Hematopoietic multipotent progenitor cell treated with erythropoietin and hydrocortisone succinate and interleukin-3 and kit ligand, for 17 days (in vitro differentiated cells): ENCODE measurements around the gene C10orf67.
"Not testable (repeated sequence)": the region's sequence is repeated elsewhere in the genome, so short reads cannot be mapped to it uniquely, and the experiment has no call there.

Source experiments
- DNase-seq: peaks from one replicate; pipeline ENCODE4 v3.0.0-alpha.2; 2015; ENCODE audit warnings: low spot score

Gene C10orf67

DNA sequence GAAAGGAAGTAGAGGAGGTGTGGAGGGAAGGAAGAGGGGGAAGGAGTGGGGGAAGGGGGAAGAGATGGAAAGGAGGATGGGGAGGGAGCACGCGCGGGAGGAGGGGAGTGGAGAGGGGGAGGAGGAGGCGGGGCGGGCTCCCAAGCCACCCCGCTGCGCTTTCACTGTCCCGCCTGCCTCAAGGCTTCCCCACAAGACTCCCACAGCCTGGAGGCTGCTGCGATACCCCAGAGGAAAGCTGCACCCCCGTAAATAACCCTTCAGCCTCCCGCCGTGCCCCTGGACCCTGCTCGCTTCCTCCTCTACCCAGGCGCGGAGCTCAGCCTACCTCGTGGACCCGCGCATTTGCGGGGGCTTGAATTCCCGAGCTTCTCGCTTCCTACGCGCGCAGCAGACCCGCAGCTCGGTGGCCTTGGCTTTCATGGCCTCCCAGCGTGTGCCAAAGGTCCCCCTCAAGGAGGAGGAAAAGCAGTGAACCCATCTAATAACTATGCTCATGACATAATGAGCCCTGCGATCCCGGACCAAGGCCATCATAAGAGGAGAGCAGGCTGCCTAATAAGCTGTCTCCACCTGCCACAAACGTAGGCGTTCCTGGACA is at the start of gene C10orf67:
C10orf67 (minus strand) TSS at position 557 of the 601 bp plus-strand sequence; CDS start at position 534, 23 bp downstream.
- DNase-seq: no peak

DNA sequence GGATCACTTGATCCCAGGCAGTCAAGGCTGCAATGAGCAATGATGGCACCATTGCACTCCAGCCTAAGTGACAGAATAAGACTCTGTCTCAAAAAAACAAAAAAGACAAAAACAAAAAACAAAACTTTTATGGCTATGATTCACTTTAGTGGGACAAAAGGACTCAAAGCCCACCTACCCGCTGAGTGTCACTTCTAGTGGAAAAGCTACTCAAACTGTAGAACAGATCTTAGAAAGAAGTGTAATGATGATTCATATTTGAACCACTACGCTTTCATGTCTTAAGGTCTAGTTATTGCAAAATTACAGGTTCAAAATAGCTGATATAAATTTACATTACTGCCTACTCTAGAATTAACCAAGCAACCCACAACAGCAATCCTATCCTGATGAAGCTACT is 47.2 kb upstream of the C10orf67 start:
- DNase-seq: no peak

DNA sequence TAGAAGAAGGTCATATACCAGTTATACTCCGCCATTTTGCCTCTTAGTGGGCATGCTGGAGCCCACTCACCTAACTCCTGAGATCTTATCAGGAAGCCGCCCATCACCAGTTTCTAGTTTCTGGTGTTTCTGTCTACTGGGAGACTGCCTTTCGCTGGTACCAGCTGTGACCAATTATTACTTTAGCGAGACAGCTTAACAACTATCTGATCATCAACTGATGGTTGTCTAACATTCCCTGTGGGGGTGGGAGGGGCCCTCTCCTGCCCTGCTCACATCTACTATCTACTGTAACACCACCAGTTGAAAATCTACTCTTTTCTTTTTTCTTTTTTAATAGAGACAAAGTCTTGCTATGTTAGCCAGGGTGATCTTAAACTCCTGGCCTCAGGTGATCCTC is 46.2 kb upstream of the C10orf67 start:
- no peak for DNase-seq

DNA sequence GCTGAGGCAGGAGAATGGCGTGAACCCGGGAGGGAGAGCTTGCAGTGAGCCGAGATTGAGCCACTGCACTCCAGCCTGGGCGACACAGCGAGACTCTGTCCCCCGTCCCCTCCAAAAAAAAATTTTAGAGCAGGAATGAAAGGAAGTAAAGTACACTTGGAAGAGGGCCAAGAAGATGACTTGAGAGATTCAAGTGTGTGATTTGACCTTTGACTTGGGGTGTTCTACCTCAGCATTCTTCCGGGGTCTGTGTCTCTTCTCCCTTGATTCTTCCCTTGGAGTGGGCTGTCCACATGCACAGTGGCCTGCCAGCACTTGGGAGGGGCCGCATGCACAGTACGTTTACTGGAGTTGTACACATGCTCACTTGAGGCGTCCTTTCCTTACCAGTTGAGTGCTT is 45.8 kb upstream of the C10orf67 start:
- not testable (repeated sequence) for DNase-seq

DNA sequence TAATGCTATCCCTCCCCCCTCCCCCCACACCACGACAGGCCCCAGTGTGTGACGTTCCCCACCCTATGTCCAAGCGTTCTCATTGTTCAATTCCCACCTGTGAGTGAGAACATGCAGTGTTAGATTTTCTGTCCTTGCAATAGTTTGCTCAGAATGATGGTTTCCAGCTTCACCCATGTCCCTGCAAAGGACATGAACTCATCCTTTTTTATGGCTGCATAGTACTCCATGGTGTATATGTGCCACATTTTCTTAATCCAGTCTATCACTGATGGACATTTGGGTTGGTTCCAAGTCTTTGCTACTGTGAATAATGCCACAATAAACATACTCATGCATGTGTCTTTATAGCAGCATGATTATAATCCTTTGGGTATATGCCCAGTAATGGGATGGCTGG is 42.9 kb upstream of the C10orf67 start:
- DNase-seq: not testable (repeated sequence)

DNA sequence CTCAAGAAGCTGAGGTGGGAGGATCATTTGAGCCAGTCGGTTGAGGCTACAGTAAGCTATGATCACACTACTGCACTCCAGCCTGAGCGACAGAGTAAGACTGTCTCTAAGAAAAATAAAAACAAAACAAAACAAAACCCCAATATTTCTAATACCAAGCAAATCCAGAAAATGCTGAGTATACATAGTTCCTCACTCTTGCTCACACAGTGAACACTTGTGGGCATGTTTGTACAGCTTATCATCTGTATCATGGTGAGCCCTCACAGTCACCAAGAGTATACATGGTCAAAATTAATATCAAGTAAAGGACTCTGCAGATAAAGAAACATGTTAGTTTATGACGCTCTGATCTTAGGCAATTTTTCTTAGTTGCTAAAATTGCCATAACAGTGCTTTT is 41.5 kb upstream of the C10orf67 start:
- DNase-seq: no peak

DNA sequence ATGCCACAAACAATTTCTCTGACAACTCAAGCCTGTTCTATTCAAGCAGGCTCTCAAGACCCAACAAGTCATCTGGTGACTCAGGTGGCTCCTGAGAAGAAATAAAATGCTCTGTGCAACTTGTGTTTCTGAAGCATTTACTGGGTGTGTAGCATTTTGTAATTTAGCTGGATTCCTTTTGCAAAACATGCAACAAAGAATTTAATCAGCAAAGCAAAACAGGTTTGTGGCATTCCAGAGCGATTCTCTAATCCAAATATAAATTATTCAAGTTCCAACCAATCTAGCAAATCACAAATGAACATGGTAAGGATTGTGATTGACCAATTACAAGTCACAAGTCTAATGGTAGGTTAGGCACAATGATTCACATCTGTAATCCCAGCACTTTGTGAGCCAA is 39.8 kb upstream of the C10orf67 start:
- DNase-seq: no peak

DNA sequence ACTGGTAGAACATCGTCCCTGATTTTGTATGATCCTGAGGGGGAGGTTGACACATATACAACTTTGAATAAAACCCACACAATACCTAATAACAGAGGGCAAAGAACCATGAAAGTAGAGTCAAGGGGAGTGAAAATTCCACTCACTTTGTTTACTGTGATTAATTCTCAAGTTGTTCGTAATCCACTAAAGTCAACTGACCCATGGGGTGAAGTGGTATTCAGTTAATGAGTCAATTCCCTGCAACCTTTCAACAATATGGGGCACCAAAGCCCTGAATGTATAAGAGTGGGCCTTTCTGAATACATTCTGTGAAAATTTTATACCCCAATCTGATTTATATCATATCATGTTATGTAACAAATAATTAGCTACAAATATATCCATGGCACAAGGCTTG is 39.0 kb upstream of the C10orf67 start:
- DNase-seq: no peak

DNA sequence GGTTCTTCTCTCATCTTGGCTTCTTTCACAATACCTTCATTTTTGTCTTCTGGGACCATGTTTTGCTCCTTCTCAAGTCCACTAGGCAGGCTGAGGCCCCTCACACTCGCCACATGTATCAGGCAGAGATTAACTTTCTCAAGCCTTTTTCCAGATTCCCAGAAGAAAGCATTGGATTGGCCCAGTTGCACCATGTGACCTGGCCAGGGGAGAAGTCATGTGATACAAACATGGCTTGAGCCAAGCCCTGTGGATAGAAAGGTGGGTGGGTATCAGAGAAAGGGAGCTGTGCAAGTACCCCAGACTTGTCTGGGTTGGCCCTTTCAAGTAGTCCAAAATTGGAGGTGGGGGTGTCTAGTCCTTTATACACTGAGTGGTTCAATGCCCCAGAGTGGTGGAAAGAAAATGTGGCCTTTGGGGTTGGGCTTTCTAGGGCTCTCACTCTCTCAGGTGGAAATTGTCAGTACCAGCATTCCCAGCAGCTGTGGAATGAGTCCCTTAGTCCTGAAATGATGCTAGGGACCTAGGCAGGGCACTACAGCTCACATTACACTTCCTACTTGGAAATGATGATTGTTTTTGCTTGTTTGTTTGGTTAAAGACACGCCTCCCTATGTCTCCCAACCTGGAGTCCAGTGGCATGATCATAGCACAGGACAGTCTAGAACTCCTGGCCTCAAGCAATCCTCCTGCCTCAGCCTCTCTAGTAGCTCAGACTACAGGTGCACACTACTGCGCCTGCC is 36.9 kb upstream of the C10orf67 start:
- no peak for DNase-seq

DNA sequence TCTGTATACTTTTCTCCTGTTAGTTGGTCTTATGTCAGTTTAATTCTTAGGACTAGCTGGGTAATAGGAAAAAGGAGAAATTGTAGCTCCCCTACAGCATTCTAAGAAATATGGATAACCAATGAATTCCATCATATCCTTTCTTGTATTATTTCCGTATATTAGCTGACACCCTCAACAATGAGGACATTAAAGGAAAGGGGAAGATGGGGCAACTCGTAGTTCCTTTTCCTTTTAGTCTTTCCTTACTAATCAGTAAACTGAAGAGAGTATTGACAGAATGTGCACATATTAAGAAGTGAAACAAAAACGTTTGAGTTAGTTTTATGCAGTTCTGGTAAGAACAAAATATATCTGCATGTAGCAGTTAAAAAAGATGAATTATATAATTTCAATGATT is 35.1 kb upstream of the C10orf67 start:
- DNase-seq: no peak

DNA sequence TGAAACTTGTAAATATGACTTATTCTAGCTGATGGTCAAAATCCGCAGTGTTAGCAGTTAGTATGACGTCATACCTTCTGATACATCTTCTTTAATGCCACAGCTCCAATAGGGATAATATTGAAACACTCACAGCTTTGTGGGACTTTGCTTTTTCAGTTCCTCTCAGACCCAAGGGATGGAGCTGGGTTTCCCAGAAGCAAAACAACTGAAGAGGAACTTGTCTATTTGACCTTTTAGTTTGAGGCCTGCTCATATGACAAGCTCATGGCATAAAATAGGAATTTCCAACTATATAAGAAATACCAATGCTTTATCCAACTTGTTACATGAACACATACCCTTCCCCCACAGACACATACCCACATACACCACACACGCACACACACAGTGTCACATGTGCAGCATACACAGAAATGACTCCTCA is 31.6 kb upstream of the C10orf67 start:
- no peak for DNase-seq

DNA sequence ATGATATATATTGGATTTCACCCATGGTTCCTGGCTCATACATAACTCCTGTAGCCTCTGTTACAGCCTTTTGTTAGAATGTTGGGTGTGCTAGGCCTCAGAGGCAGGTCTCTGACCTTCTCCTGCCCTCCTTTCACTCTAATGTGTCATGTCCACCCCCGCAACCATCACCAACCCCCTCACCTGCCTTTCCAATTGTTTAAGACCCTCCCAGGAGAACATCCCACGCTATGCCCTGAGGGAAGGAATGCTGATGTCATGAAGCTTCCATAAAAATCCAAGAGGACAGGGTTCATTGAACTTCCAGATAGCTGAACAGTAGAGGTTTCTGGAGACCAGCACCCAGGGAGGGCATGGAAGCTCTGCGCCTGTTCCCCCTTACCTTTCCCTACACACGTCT is 30.8 kb upstream of the C10orf67 start:
- no peak for DNase-seq

DNA sequence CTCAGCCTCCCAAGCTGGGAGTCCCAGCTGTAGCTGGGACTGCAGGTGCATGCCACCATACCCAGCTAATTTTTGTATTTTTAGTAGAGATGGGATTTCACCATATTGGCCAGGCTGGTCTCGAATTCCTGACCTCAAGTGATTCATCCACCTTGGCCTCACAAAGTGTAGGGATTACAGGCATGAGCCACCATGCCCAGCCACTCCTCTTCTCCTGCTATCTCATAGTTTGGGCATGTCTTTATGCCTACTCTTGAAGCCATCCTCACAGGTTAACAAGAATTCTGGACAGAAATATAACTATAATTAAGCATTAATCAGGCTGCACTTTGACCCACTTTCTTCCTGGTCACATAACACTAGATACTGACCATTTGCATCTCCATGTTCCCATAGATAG is 28.6 kb upstream of the C10orf67 start:
- no peak for DNase-seq

DNA sequence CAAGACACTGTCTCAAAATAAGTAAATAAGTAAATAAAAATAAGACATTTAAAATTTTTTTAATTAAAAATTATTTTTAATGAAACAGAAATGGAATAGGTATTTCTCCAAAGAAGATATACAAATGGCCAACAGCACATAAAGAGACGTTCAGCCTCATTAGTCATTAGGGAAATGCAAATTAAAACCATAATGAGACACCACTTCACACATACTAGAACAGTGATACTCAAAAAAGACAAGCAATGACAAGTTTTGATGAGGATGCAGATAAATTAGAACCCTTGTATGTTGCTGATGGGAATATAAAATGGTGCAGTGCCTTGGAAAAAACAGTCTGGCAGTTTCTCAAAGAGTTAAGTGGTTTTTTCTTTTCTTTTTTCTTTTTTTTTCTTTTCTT is 26.5 kb upstream of the C10orf67 start:
- DNase-seq: no peak

DNA sequence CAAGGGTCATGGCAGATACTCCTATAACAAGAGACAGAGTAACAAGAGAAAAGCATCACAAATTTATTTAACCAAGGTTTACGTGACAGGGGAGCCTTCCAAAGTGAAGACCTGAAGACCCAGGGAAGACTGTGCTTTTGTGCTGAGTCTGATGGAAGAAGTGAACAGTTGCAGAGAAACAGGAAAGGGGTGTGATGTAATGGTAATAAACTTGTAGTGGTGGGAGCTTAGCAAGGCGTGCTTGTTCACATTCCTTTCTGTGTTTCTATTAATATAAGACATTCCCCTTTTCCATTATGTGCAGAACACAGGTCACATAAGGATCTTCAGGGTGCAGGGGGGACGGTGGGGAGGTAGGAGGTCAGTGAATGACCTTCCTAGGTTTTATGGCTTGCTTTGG is 25.5 kb upstream of the C10orf67 start:
- DNase-seq: no peak

DNA sequence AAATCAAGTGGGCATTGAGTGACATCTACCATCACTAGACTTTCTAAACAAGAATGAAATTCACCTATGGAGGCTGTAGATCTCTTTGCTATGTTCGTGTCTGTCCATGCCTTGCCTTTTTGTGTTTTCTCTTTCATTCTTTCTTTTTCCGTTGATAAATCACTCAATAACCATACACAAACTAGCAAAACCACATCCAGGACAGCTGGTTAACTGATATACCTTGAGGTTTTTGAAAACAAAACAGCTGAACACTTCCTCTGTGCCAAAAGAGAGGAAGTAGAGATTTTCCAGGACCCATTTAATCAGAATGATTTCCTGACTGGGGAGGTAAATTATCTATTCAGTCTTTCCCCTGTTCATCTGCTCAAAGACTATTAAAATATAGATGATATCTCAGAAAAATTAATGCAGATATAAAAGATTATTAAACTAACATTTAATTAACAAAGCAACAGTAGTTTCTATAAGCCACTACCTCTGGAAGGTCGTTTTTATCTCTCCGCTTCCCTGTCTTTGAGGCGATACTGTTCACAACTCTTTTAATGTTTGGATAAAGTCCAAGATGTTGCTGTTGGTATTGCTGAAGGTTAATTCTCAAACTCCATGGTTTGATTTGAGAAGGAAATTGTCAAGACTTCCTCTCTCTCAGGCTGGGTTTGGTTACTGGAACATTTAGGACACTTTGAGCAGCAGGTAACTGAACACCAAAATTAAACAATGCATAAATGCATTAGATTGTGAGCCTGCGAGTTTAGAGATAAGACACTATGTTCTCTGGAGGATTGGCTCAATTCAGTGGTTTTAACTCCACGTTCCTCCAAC is 24.4 kb upstream of the C10orf67 start:
- no peak for DNase-seq

DNA sequence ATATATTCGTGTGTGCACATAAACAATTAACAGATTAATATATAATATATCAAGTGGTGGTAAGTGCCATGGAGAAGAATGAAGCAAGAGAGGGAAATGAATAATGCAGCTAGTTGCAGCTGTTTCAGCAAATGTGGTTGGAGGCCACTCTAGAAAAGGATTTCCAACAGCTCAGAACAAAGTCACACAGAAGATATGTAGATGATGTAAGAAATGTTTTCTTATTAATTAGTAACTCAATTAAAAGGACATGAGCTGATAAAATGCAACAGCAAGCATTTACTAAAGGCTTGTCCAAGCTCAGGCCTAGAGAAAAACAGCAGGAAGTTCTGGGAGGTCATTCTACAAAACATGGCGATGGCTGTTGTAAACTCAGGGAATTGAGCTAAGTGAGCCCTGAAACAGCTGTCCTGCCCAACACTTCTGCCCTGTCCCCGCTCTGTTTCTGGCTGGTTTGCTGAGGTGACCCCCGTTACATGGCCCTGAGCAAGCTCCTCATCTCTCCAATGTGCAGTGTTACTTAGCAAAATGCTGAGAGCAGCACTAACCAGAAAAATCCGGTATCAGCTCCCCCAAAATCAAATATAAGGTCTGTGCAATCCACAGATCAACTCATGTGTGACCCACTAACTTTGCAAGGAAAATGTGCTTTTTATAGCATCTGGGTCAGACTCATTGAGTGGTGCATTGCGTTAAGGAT is 23.4 kb upstream of the C10orf67 start:
- no peak for DNase-seq

DNA sequence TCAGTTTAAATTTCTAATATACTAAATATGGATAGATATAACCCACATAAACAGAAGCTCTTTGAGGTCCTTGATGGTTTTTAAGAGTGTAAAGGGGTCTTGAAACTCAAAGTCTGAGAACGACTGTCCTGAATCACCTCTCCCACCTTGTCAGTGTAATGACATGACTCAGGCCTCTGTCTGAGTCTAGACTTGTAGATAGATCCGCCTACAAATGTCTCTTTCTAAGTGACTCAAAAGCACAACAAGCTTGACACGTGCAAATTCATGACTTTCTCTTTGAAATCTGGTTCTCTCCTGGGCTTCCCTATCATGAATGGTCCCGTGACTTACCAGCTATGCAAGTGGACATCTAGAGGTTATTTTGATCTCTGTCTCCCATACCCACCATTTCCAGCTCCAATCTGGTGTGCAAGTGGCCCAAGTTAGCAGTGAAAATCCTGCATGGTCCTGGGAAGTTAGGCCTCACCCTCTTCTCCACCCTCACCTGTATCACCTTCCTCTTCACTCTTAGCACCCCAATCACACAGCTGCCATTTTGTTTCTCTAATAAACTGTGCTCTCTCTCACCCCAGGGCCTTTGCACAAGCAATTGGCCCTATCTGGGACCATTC is 20.9 kb upstream of the C10orf67 start:
- DNase-seq: not testable (repeated sequence)

DNA sequence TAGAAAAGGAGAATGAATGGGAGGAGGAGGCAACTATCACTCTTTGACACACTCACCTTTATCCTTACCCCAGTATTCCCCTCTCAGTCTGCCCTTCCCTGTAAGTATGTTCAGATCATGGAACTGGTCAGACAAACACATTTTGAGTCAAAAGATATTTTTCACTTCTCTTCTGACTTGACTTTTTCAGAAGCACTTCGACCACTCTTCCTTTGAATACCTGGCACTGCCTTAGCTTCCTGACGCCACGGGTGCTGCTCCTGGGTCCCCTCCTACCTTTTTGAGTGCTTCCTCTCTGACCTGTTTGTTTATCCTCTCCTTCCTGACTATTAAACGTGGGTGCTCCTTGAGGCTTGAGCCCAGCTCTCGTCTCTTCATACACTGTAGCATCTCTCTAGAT is 19.8 kb upstream of the C10orf67 start:
- no peak for DNase-seq

DNA sequence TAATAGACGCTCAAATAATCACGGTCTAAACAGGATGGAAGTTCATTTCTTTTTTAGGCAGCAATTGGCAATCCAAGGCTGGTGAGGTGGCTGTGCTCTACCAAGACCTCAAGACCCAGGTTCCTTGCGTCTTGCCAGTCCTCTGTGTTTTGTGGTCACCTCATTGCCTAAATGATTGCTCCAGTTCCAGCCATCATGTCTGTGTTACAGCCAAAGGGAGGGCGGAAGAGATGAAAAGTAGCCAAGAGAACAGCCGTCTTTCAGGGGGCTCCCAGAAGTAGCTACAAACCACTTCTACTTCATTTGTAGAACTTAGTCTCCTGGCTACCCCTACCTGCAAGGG is 19.2 kb upstream of the C10orf67 start:
- DNase-seq: no peak

DNA sequence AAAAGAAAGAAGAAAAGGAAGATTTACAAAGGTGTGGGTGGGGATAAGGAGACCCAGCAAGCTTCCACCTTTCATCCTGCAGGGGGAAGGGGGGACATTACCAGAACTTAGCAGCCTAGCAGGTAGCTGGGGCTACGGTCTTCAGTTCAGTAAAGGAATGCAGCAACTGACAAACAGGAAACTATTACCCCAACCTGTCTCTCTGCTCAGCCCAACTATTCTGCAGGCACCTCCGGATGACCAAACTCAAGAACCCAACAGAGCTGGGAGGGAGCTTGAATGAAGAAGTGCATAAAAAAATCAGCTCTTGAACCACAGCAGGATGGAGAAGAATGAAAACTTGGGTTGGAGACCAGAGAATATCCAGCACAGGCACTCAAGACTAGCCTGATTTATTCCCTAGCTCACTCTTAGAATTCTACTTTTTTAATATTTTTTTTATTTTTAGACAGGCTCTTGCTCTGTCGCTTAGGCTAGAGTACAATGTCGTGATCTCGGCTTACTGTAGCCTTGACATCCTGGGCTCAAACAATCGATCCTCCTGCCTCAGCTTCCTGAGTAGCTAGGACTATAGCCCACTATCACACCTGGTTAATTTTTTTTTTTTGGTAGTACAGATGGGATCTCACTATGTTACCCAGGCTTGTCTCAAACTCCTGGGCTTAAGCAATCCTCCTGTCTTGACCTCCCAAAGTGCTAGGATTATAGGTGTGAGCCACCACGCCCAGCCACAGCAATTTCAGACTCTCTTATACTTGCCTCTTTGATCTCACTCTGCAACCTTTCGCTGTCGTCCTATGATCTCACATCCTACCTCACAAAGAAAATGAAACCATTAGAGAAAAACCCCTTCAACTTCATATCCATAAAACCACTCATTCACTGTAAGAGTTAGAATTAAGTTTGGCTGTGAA is 18.5 kb upstream of the C10orf67 start:
- DNase-seq: no peak
